ENCODE results near the gene CRYBB2. TPM values are rescaled to one million over a fixed set of nuclear protein-coding genes. Genes with fewer than 3 reads are reported as not detected.
A peak's percentile ranks its signal among the peaks of the same experiment; 100 is the strongest.
"Not testable (repeated sequence)": the region's sequence is repeated elsewhere in the genome, so short reads cannot be mapped to it uniquely, and the experiment has no call there.

The CRYBB2 gene
- total RNA-seq, 1 experiment from 2014 or later = not detected

DNA sequence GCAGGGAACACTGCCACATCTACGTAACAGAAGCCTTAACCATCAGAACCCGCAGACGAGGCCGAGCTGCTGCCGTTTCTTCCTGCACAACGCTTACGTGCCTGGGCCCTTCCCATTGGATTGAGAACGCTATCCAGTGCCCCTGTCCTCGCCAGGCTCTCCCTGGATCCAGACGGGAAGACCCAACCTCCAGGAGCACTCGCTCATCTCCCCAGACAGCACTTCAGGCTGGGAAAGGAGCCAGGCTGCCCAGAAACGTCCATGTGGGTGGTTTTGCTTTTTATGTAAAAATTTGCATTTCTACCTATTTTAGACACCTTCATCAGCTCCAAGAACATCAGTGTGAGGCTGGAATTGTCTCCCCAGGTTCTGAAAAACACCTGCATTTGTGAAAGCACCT is 27.0 kb upstream of the CRYBB2 start:
- DNase-seq = no peak
- Histone ChIP-seq H3K4me3 (no peak overlapping the region), H3K36me3 (peaks cover 2% of the 10 kb centered on the region)

GRCh38 chr22:25193130-25193529 is 26.3 kb upstream of the CRYBB2 start:
- no peak for DNase-seq
- H3K36me3 ChIP-seq = peaks cover 2% of the 10 kb centered on the region
- no peaks in the 10 kb centered on the region for H3K9me3 ChIP-seq
- H3K27me3 ChIP-seq = no peaks in the 10 kb centered on the region
- no peak overlapping the region for H3K4me3 ChIP-seq

More for the DNA sequence above, 27.0 kb upstream of the CRYBB2 start:
- no peaks in the 10 kb centered on the region for H3K9me3 ChIP-seq
- no peaks in the 10 kb centered on the region for H3K27me3 ChIP-seq

DNA sequence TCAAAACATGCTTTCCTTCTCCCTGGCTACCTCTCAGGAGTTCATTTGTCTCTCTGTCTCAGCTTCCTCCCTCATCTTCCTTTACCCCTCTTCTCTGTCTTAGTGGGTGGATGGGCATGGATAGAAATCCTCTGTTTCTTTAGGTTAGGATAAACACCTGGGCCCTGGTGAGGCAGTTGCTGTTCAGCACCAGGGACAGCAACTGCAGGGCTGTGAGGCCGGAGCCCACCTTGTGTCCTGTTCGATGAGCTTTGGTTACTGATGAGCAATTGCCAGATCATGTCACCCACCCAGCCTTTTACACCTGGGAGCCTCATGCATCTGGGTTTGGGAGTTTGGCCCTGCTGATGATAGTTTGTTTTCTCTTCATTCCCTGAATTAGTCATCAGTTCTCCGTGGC is 25.9 kb upstream of the CRYBB2 start:
- Histone ChIP-seq H3K36me3 (peaks cover 2% of the 10 kb centered on the region), H3K4me3 (no peak overlapping the region), H3K9me3 (no peaks in the 10 kb centered on the region), H3K27me3 (no peaks in the 10 kb centered on the region)
- no peak for DNase-seq

- no peak for DNase-seq
These were observed 23.1 kb upstream of the CRYBB2 start for GRCh38 chr22:25196326-25196725.

GRCh38 chr22:25197340-25197739 is 22.1 kb upstream of the CRYBB2 start:
- H3K27me3 ChIP-seq = no peaks in the 10 kb centered on the region
- no peak overlapping the region for H3K4me3 ChIP-seq
- H3K9me3 ChIP-seq = no peaks in the 10 kb centered on the region
- peaks cover 2% of the 10 kb centered on the region for H3K36me3 ChIP-seq
- DNase-seq = no peak

More at GRCh38 chr22:25196326-25196725, 23.1 kb upstream of the CRYBB2 start:
- Histone ChIP-seq H3K27me3 (no peaks in the 10 kb centered on the region), H3K4me3 (no peak overlapping the region), H3K9me3 (no peaks in the 10 kb centered on the region), H3K36me3 (peaks cover 2% of the 10 kb centered on the region)

DNA sequence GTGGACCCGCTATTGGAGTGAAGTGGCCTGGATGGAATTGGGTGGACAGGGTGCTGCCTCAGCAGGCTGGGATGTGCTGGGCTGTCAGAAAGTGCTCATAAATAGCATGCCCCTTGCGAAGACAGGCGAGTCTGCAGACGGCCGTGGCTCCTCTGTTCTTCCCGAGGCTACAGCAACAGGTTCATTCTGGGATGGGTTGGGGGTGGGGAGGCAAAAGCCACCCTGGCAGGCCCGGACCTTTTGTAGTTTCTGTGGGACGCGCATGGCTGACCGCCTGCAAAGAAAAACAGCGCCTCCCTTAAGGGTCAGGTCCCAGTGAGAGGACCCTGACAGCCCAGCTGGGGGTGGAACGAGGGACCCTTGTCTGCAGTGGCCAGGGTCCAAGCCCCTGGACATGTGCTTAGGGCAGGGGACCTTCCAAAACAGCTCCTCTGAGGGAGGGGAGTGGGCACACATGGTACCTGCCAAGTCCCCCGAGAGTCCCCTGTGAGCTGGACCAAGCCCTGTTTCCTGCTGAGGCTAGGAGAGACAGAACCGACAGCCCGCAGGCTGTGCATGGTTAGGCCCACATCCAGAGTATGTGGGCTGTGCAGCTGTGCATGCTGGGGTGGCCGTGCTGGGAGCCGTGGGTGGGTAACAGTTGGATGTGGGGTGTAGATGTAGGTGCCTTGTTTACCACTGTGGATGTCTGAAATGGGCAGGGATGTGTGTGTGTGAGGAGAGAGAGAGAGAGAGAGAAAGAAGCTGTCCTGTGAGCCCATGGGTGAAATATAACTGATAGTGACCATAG is 19.5 kb upstream of the CRYBB2 start, which contains the start of gene CRYBB3:
TSS of gene CRYBB3 (plus strand) at position 128 of the 790 bp plus-strand sequence. CDS start 1,539 bp downstream, outside the sequence.
- Histone ChIP-seq H3K4me3 (no peak within 1 kb of the TSS), H3K36me3 (no peaks in the 10 kb centered on the region; the same call in 1 of the 2 replicates), H3K9me3 (no peaks in the 10 kb centered on the region), H3K27me3 (no peaks in the 10 kb centered on the region)
- no peak for DNase-seq

- Histone ChIP-seq H3K4me3 (no peak overlapping the region), H3K36me3 (no peaks in the 10 kb centered on the region), H3K27me3 (no peaks in the 10 kb centered on the region), H3K9me3 (no peaks in the 10 kb centered on the region)
- no peak for DNase-seq
These were observed 18.5 kb upstream of the CRYBB2 start for GRCh38 chr22:25200967-25201366.

DNA sequence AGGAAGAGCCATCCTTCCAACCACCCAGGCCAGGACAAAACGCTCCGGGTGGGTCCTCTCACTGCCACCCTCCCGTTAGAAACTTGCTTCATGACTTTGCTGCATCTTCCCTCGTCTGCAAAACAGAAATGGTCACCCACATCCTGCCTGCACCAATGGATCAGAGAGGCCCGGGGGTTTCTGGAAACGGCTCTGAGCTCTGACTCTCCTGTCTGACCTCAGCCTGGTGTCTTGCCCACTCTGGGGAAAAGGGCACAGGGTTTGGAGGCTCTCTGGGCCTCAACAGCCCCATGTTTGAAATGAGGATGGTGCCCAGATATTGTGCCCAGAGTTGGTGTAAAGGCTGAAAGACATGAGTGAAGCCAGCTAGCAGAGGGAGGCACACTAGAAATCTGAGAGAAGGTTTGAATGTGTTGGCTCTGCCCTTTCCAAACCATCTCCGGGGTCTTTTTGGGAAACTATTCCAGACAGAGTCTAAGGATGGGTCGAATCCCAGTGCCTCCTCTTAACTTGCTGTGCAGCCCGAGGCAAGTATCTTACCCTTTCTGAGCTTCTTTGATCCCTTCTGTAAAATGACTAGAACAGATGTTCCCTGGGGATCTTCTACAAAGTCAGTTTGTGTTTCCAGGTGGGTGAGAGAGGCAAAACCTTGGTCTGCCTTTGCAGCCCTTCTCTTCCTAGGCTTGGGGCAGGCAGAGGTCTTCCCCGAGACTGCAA is 17.7 kb upstream of the CRYBB2 start:
- Histone ChIP-seq H3K27me3 (no peaks in the 10 kb centered on the region), H3K4me3 (no peak overlapping the region), H3K36me3 (no peaks in the 10 kb centered on the region), H3K9me3 (no peaks in the 10 kb centered on the region)
- DNase-seq = no peak

DNA sequence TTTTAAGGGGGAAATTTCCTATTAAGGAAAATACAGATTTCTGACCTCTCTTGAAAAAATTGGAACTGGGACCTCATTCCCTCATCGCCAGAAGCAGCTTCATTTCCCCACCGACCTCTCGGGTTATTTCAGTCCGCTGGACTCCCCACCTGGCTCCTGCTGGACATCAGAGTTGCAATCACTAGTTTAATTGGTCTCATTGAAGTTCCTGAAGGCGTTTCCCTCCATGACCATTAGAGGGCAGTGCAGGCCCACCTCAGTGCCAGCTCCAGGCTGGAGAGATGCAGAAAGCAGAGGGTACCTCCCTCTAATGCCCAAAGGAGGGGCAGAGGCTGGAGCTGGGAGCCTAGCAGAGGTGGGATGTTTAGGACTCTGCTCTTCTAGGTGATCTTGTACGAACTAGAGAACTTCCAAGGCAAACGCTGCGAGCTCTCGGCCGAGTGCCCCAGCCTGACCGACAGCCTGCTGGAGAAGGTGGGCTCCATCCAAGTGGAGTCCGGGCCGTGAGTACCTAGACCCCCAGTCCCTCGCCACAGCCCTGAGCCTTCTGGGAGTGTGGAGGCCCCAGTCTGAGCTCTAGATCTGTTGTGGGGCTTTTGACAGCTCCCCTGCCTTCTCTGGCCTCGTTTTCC is 17.0 kb upstream of the CRYBB2 start:
- no peaks in the 10 kb centered on the region for H3K27me3 ChIP-seq
- H3K36me3 ChIP-seq = no peaks in the 10 kb centered on the region
- no peak overlapping the region for H3K4me3 ChIP-seq
- no peaks in the 10 kb centered on the region for H3K9me3 ChIP-seq
- peak; percentile 37 for DNase-seq

DNA sequence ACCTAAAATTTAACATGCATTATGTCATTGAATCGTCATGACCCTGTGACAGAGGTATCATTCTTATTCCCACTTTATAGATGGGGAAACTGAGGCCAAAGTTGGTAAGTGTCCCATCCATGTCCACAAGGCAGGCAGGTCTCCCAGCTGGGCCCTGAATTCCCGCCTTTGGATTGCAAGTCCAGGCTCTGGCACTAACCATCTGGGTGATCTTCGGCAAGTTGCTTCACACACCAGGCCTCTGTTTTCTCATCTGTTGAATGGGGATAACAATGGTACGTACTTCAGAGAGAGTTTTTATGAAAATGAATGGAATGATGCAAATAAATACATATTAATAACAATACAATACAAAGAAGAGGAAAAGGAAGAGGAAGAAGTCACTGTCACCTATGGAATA is 16.4 kb upstream of the CRYBB2 start:
- Histone ChIP-seq H3K4me3 (no peak overlapping the region), H3K27me3 (no peaks in the 10 kb centered on the region), H3K36me3 (no peaks in the 10 kb centered on the region), H3K9me3 (no peaks in the 10 kb centered on the region)
- DNase-seq = no peak

DNA sequence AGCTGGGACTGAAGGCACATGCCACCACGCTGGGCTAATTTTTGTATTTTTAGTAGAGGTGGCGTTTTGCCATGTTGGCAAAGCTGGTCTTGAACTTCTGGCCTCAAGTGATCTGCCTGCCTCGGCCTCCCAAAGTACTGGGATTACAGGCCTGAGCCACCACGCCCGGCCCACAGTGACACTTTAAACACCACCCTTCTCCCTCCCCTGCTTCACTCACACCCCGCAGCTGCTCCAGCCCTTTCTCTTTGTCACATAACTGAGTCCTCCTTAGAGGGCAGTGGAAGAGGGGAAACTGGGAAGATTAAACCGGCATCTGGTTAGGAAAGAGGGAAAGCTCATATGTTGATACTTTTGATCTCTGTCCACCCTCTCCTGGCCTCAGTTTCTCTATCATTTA is 14.9 kb upstream of the CRYBB2 start:
- not testable (repeated sequence) for H3K36me3 ChIP-seq, H3K27me3 ChIP-seq, H3K9me3 ChIP-seq, DNase-seq, H3K4me3 ChIP-seq

- H3K27me3 ChIP-seq = no peaks in the 10 kb centered on the region
- no peak for DNase-seq
- no peaks in the 10 kb centered on the region for H3K36me3 ChIP-seq
- no peaks in the 10 kb centered on the region for H3K9me3 ChIP-seq
- H3K4me3 ChIP-seq = no peak overlapping the region
These were observed 13.6 kb upstream of the CRYBB2 start for GRCh38 chr22:25205847-25206246.

- Histone ChIP-seq H3K4me3 (no peak overlapping the region), H3K36me3 (no peaks in the 10 kb centered on the region), H3K9me3 (no peaks in the 10 kb centered on the region), H3K27me3 (no peaks in the 10 kb centered on the region)
- no peak for DNase-seq
These were observed 12.4 kb upstream of the CRYBB2 start for GRCh38 chr22:25206998-25207397.

- Histone ChIP-seq H3K36me3 (no peaks in the 10 kb centered on the region), H3K4me3 (no peak overlapping the region), H3K9me3 (no peaks in the 10 kb centered on the region), H3K27me3 (no peaks in the 10 kb centered on the region)
- no peak for DNase-seq
These were observed 11.8 kb upstream of the CRYBB2 start for GRCh38 chr22:25207553-25208157.

DNA sequence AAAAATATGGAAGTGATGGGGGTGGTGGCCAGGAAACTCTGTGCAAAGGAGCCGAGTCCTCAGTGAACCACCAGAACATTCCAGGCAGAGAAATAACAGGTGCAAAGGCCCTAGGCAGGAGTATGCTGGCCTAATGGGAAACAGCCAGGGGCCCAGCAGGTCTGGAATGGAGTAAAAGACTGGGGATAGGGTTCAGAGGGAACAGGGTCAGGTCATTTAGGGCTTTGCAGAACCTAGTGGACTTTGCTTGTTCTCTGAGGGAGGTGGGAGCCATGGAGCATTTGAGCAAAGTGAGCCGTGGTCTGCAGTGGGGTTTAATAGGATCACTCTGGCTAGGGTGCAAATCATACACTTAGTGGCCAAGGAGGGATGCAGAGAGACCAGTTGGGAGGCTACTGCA is 11.1 kb upstream of the CRYBB2 start:
- no peak for DNase-seq
- H3K36me3 ChIP-seq = no peaks in the 10 kb centered on the region
- no peaks in the 10 kb centered on the region for H3K9me3 ChIP-seq
- no peaks in the 10 kb centered on the region for H3K27me3 ChIP-seq
- H3K4me3 ChIP-seq = no peak overlapping the region

DNA sequence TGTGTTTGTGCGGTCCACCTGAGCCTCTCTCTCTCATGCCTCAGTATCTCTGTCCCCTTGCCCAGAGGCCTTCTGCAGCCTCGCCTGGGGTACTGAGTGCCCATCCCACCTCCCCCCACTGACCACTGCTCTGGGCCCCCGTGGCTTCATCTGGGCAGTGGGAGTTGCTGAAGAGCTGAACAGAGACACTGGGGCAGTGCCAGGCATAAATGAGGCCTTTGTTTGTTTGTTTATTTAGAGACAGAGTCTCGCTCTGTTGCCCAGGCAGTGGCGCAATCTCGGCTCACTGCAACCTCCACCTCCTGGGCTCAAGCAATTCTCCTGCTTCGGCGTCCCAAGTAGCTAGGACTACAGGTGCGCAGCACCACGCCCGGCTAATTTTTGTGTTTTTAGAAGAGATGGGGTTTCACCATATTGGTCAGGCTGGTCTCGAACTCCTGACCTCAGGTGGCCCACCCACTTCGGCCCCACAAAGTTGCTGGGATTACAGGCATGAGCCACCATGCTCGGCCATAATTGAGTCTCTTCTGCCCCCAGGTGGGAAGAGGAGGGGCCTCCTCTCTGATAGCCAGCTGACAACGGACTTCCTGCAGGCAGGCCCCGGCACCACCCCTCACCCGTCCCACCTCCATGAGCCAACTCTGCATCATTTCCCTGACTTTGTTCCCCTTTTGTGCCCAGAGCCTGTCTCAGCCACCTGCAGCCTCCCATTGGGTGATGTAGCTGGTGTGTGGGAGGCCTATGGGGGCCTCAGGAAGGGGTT is 10.5 kb upstream of the CRYBB2 start:
- no peaks in the 10 kb centered on the region for H3K27me3 ChIP-seq
- no peak overlapping the region for H3K4me3 ChIP-seq
- H3K9me3 ChIP-seq = no peaks in the 10 kb centered on the region
- no peaks in the 10 kb centered on the region for H3K36me3 ChIP-seq
- DNase-seq = no peak
